HepG2 (cell line): ENCODE data around the gene SLC66A3. TPM values are rescaled to one million over a fixed set of nuclear protein-coding genes. Genes with fewer than 3 reads are reported as not detected.

Experiments
- ATAC-seq: fragments of 200-7000 bp; cut with Tn5 transposase; 3 replicates; pipeline ENCODE4 v1.9.1; 2020; ENCODE audit warnings: mild to moderate bottlenecking, moderate library complexity
- BruUV-seq: library from RNA; stranded (reverse); fragments of 400-500 nt; replicated peaks from 2 replicates; lab custom pipeline; 2021; lab: Mats Ljungman, UMichigan
- CTCF ChIA-PET: fragments of 300-600 bp; formaldehyde crosslinking; extraction: SDS; loops from one replicate; lab custom pipeline; 2021; ENCODE audit warnings: low total read pairs, inconsistent platforms, low intra/inter-chr PET ratio; lab: Yijun Ruan, JAX
- POLR2A ChIA-PET: fragments of 350-600 bp; sonication (Branson Sonifier 250); formaldehyde crosslinking; loops from one replicate; lab custom pipeline; 2020; ENCODE audit warnings: antibody characterized with exemption, inconsistent platforms; lab: Yijun Ruan, JAX
- DNase-seq: peaks from one replicate; pipeline ENCODE4 v3.0.0-alpha.2; 2015; ENCODE audit warnings: low spot score
- FAIRE-seq: peaks from 3 replicates; lab custom pipeline; 2011; peaks lifted over from hg19 to GRCh38; lab: Jason Lieb, UNC
- H2AFZ ChIP-seq: one replicate; pipeline ENCODE4 v1.6.1; 2011; ENCODE audit warnings: low read length, inconsistent platforms
- H3K27ac ChIP-seq: fragments of 300-600 bp; 3 replicates; pipeline ENCODE4 v1.8.0; 2011; ENCODE audit warnings: mixed run types, mild to moderate bottlenecking, mixed read lengths, low read length, inconsistent platforms; ENCODE audit not compliant: insufficient read depth; ENCODE audit errors: extremely low read length
- H3K27me3 ChIP-seq, 2 experiments: fragments of 200-600 bp in 1 of 2; 2 replicates in 1 of 2; 3 replicates in 1 of 2; pipeline versions ENCODE4 v1.6.0 to v1.8.0; 2011; ENCODE audit warnings: low read length in 2 of 2, mild to moderate bottlenecking in 2 of 2, moderate library complexity in 2 of 2, inconsistent platforms in 1 of 2; ENCODE audit not compliant: insufficient read depth in 2 of 2, control insufficient read depth in 1 of 2
- H3K36me3 ChIP-seq, 2 experiments: fragments of 200-600 bp in 1 of 2; replicated peaks in 1 of 2; 2 replicates in 1 of 2; 3 replicates in 1 of 2; pipeline versions ENCODE4 v1.5.1 to v1.8.0; 2011; ENCODE audit warnings: low read length in 2 of 2, inconsistent platforms in 1 of 2; ENCODE audit not compliant: insufficient read depth in 2 of 2, control insufficient read depth in 1 of 2
- H3K4me1 ChIP-seq: 2 replicates; pipeline ENCODE4 v1.5.1; 2012; ENCODE audit warnings: low read length, inconsistent platforms; ENCODE audit not compliant: insufficient read depth
- H3K4me2 ChIP-seq: 2 replicates; pipeline ENCODE4 v1.6.0; 2011; ENCODE audit warnings: low read depth, low read length, inconsistent platforms
- H3K4me3 ChIP-seq, 3 experiments: fragments of 200-600 bp in 1 of 3; sonication (generic), shearing (Covaris generic) in 1 of 3; replicated peaks in 1 of 3; 2 replicates each; pipeline ENCODE4 v1.5.1; 2011 to 2016; ENCODE audit warnings: low read length in 3 of 3, inconsistent platforms in 2 of 3, low read depth in 2 of 3, mild to moderate bottlenecking in 2 of 3, control low read depth in 1 of 3, mixed read lengths in 1 of 3; ENCODE audit not compliant: insufficient read depth in 1 of 3
- H3K79me2 ChIP-seq: one replicate; pipeline ENCODE4 v1.6.1; 2011; ENCODE audit warnings: low read length, inconsistent platforms; ENCODE audit not compliant: insufficient read depth
- H3K9ac ChIP-seq: 2 replicates; pipeline ENCODE4 v1.6.0; 2011; ENCODE audit warnings: mild to moderate bottlenecking, low read depth, low read length, inconsistent platforms; ENCODE audit not compliant: insufficient read depth
- H3K9me3 ChIP-seq: 2 replicates; pipeline ENCODE4 v1.5.1; 2012; ENCODE audit warnings: mild to moderate bottlenecking, low read length
- H4K20me1 ChIP-seq: 2 replicates; pipeline ENCODE4 v1.6.0; 2011; ENCODE audit warnings: inconsistent platforms, mild to moderate bottlenecking, low read length, moderate library complexity; ENCODE audit not compliant: insufficient read depth
- HOXA5 ChIP-seq: sonication (generic); formaldehyde crosslinking; IDR thresholded peaks from 2 replicates; pipeline ENCODE4 v1.4.0; 2020; ENCODE audit warnings: missing genetic modification reagents
- JUNB ChIP-seq: sonication (generic); formaldehyde crosslinking; IDR thresholded peaks from 2 replicates; pipeline ENCODE4 v1.8.0; 2022; ENCODE audit warnings: missing genetic modification reagents, mild to moderate bottlenecking, borderline replicate concordance
- MAF1 ChIP-seq: sonication (generic); formaldehyde crosslinking; IDR thresholded peaks from 2 replicates; pipeline ENCODE4 v1.5.0; 2020; ENCODE audit warnings: missing genetic modification reagents, borderline replicate concordance
- POLR2AphosphoS2 ChIP-seq: IDR thresholded peaks from 2 replicates; pipeline ENCODE4 v1.6.1; 2011; ENCODE audit warnings: low read depth, low read length, improper control_type of control experiment
- REPIN1 ChIP-seq: sonication (generic); formaldehyde crosslinking; IDR thresholded peaks from 2 replicates; pipeline ENCODE4 v1.8.0; 2022; ENCODE audit warnings: missing genetic modification reagents, low read depth, mild to moderate bottlenecking, borderline replicate concordance
- REXO4 ChIP-seq: sonication (generic); formaldehyde crosslinking; IDR thresholded peaks from 2 replicates; pipeline ENCODE4 v1.8.0; 2022; ENCODE audit warnings: missing genetic modification reagents, mild to moderate bottlenecking, borderline replicate concordance
- STAG1 ChIP-seq: sonication (generic); formaldehyde crosslinking; IDR thresholded peaks from 2 replicates; pipeline ENCODE4 v1.4.0; 2020; ENCODE audit warnings: missing genetic modification reagents
- ZBTB1 ChIP-seq: sonication (generic); formaldehyde crosslinking; IDR thresholded peaks from 2 replicates; pipeline ENCODE4 v1.4.0; 2020; ENCODE audit warnings: missing genetic modification reagents, borderline replicate concordance
- ZNF274 ChIP-seq: sonication (generic); formaldehyde crosslinking; IDR thresholded peaks from 2 replicates; pipeline ENCODE4 v1.5.1; 2020; ENCODE audit warnings: mild to moderate bottlenecking, missing genetic modification reagents
- ZNF556 ChIP-seq: sonication (generic); formaldehyde crosslinking; IDR thresholded peaks from 2 replicates; pipeline ENCODE4 v1.4.0; 2020; ENCODE audit warnings: mild to moderate bottlenecking, missing genetic modification reagents, borderline replicate concordance
- ZNF558 ChIP-seq: sonication (generic); formaldehyde crosslinking; IDR thresholded peaks from 2 replicates; pipeline ENCODE4 v1.9.0; 2022; ENCODE audit warnings: mild to moderate bottlenecking, missing genetic modification reagents, borderline replicate concordance
- ZNF768 ChIP-seq: sonication (generic); formaldehyde crosslinking; IDR thresholded peaks from 2 replicates; pipeline ENCODE4 v1.4.0; 2020; ENCODE audit warnings: missing genetic modification reagents
- WGBS: methylation state at CpG from one replicate; pipeline ENCODE4 v1.1.6; 2017; ENCODE audit warnings: low lambda C conversion rate; 5-methylcytosine and 5-hydroxymethylcytosine counted together
- in situ Hi-C: cut with HindIII; loops from 2 replicates; pipeline ENCODE4 v1.10.0; 2017; ENCODE audit warnings: low pct_unique_long_range_greater_than_20kb; ENCODE audit not compliant: extremely low pct_ligation_motif_present
- intact Hi-C: fragments of 100-400 bp; cut with micrococcal nuclease; formaldehyde crosslinking; loops from one replicate; pipeline ENCODE4 v1.10.0; 2022; ENCODE audit not compliant: unreplicated experiment
- polyA plus RNA-seq, 8 experiments: library from polyadenylated mRNA; depleted of rRNA in 3 of 8; stranded (reverse) in 7 of 8; unstranded in 1 of 8; fragments of >200 nt; fragmentation: Illumina TruSeq in 4 of 8; extraction: Trizol in 4 of 8; gene quantifications; 2 replicates each; pipeline versions ENCODE4 v1.2.1 to v1.2.3, GENCODE V29; 2011 to 2016; ENCODE audit warnings: low read depth in 4 of 8, missing spikeins in 1 of 8, mixed read lengths in 1 of 8; ENCODE audit not compliant: insufficient read depth in 1 of 8
- total RNA-seq, 5 experiments: library from RNA; depleted of rRNA; stranded (reverse); fragments of >200 nt; fragmentation: Illumina TruSeq; extraction: Trizol; gene quantifications; 2 replicates each; pipeline ENCODE4 v1.2.3, GENCODE V29; 2016; ENCODE audit warnings: low read depth in 1 of 5
- TF ChIP-seq, protein P1 (sequence below): sonication (generic); formaldehyde crosslinking; IDR thresholded peaks from 2 replicates; pipeline ENCODE4 v1.4.0; 2020; ENCODE audit warnings: mild to moderate bottlenecking, missing genetic modification reagents
- TF ChIP-seq, protein P2 (sequence below): sonication (generic); formaldehyde crosslinking; IDR thresholded peaks from 2 replicates; pipeline ENCODE4 v1.5.1; 2020; ENCODE audit warnings: mild to moderate bottlenecking, missing genetic modification reagents, moderate library complexity
- TF ChIP-seq, protein P3 (sequence below): sonication (generic); formaldehyde crosslinking; IDR thresholded peaks from 2 replicates; pipeline ENCODE4 v1.4.0; 2020; ENCODE audit warnings: missing genetic modification reagents, borderline replicate concordance
- TF ChIP-seq, protein P4 (sequence below): sonication (generic); formaldehyde crosslinking; IDR thresholded peaks from 2 replicates; pipeline ENCODE4 v1.4.0; 2020; ENCODE audit warnings: missing genetic modification reagents

SLC66A3 gene
- total and polyA plus RNA-seq, 2 of the 13 experiments (the other 11 are each of a cell fraction or from before 2014, with no cell fraction given) = 2.2 to 3.7 TPM

DNA sequence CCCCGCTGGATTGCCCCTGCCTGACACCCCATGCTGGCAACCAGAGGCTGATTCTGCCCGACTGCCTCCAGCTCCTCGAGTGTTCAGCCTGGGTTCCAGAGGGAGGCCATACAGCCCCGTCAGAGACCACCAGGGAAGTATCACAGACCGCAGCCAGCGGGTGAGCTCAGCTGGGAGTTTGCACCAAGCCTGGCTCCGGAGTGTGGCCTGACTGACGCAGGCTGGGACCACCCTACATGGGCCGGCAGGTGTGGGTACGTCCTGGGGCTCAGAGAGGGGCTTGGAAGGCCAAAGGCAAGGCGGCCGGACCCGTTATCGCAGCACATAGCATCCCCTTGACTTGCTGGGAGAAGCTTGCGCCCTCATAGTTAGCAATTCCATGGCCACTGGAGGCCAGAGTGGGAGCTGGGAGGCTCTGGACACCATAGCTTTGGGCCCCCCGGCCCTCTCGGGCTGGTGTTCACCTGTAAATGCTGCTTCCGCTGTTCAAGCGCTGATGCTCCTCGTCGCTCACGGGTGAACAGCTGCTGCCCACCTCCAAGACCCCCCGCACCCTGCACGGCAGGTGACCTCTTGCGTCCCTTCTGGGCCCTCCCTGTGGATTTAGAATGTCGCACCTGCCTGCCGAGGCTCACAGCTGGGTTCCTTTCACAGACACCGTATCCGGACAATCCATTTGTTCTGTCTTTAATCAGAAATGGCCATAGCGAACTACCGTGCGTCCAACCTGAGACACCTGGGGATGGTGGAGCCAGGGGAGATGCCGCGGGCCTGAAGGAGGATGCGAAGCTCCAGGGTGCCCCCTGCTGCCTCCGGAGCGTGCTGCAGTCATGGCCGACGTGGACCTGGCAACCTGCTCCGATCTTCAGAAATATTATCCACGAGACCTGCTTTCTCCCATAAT lies 31.2 kb upstream of the SLC66A3 start:
- peaks cover 15% of the 10 kb centered on the region for H3K4me1 ChIP-seq
- DNase-seq (peak; percentile 43), FAIRE-seq (peak; percentile 56), ATAC-seq (peak; percentile 80)
- H3K4me3 ChIP-seq = 0 out of 6 replicates have a peak overlapping the region, but pooled peaks of 1 of the 3 experiments have one; percentile 0
- H3K36me3 ChIP-seq = no peaks in the 10 kb centered on the region
- in situ Hi-C loops (loop anchor here (5.0 to 10.0 kb wide), 2 partner anchors 219 to 287 kb away; no protein-coding TSS in a partner anchor), intact Hi-C loops (loop anchor here (1.0 to 10.0 kb wide), 2 partner anchors 209 to 289 kb away; partner anchors contain the start of gene KCNF1)
- no peaks in the 10 kb centered on the region for H4K20me1 ChIP-seq
- peak overlapping the region; percentile 33 for H2AFZ ChIP-seq
- WGBS = 29% methylated on average over 30 of the region's 41 CpGs
- H3K79me2 ChIP-seq = no peaks in the 10 kb centered on the region
- peaks cover 20 to 71% of the 10 kb centered on the region in 2 experiments for H3K27me3 ChIP-seq
- H3K27ac ChIP-seq = no peak overlapping the region
- peak overlapping the region; percentile 31 for H3K4me2 ChIP-seq
- BruUV-seq = no TSS peak
- H3K9me3 ChIP-seq = no peaks in the 10 kb centered on the region
- CTCF ChIA-PET = interaction anchor here (1.6 to 3.7 kb wide), 2 partner anchors 224 to 290 kb away, joined by 6 to 66 read pairs; no protein-coding TSS in a partner anchor
- POLR2A ChIA-PET = no interaction called here
- H3K9ac ChIP-seq = no peak overlapping the region
- TF ChIP-seq MAF1 = no peak
- TF ChIP-seq, protein P1, sequence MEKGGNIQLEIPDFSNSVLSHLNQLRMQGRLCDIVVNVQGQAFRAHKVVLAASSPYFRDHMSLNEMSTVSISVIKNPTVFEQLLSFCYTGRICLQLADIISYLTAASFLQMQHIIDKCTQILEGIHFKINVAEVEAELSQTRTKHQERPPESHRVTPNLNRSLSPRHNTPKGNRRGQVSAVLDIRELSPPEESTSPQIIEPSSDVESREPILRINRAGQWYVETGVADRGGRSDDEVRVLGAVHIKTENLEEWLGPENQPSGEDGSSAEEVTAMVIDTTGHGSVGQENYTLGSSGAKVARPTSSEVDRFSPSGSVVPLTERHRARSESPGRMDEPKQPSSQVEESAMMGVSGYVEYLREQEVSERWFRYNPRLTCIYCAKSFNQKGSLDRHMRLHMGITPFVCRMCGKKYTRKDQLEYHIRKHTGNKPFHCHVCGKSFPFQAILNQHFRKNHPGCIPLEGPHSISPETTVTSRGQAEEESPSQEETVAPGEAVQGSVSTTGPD (CRISPR knock-in tag) = no peak
- peak; percentile 41; the same call in 1 of the 2 replicates for TF ChIP-seq ZNF768 (CRISPR knock-in tag)
- TF ChIP-seq ZNF274 = no peak
- TF ChIP-seq STAG1 (CRISPR knock-in tag) = peak; percentile 93
- TF ChIP-seq ZNF558 (CRISPR knock-in tag) = no peak
- TF ChIP-seq, protein P2, sequence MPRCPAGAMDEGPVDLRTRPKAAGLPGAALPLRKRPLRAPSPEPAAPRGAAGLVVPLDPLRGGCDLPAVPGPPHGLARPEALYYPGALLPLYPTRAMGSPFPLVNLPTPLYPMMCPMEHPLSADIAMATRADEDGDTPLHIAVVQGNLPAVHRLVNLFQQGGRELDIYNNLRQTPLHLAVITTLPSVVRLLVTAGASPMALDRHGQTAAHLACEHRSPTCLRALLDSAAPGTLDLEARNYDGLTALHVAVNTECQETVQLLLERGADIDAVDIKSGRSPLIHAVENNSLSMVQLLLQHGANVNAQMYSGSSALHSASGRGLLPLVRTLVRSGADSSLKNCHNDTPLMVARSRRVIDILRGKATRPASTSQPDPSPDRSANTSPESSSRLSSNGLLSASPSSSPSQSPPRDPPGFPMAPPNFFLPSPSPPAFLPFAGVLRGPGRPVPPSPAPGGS (CRISPR knock-in tag) = no peak
- no peak for TF ChIP-seq ZBTB1
- TF ChIP-seq POLR2AphosphoS2 = no peak
- no peak for TF ChIP-seq JUNB (CRISPR knock-in tag)
- TF ChIP-seq HOXA5 = no peak
- no peak for TF ChIP-seq REXO4
- TF ChIP-seq, protein P3, sequence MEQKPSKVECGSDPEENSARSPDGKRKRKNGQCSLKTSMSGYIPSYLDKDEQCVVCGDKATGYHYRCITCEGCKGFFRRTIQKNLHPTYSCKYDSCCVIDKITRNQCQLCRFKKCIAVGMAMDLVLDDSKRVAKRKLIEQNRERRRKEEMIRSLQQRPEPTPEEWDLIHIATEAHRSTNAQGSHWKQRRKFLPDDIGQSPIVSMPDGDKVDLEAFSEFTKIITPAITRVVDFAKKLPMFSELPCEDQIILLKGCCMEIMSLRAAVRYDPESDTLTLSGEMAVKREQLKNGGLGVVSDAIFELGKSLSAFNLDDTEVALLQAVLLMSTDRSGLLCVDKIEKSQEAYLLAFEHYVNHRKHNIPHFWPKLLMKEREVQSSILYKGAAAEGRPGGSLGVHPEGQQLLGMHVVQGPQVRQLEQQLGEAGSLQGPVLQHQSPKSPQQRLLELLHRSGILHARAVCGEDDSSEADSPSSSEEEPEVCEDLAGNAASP (CRISPR knock-in tag) = no peak
- no peak for TF ChIP-seq ZNF556 (CRISPR knock-in tag)
- TF ChIP-seq, protein P4, sequence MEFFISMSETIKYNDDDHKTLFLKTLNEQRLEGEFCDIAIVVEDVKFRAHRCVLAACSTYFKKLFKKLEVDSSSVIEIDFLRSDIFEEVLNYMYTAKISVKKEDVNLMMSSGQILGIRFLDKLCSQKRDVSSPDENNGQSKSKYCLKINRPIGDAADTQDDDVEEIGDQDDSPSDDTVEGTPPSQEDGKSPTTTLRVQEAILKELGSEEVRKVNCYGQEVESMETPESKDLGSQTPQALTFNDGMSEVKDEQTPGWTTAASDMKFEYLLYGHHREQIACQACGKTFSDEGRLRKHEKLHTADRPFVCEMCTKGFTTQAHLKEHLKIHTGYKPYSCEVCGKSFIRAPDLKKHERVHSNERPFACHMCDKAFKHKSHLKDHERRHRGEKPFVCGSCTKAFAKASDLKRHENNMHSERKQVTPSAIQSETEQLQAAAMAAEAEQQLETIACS (CRISPR knock-in tag) = no peak
- 0 out of 2 replicates have a peak, but pooled peaks have one; percentile 28 for TF ChIP-seq REPIN1 (CRISPR knock-in tag)
